ENCODE data around the gene PLD1.
A peak's percentile ranks its signal among the peaks of the same experiment; 100 is the strongest.

The PLD1 gene

DNA sequence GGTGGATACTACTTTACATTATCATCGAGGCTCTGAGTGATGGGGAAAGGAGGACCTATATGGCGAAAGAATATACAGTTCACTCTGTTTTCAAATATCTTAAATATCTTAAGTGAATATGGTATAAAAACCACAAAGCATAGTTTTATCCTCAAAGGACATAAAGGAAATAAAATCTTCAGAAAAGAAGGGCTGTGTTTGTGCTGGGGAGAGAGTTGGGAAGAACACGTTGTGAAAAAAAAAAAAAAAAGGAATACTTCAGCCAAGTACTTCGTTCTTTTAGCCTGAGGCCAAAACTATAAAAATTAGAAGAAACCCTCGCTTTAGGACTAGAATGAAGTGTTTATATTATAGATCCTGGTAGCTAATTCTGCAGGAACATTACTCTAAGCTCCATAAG is 22.7 kb upstream of the PLD1 start:
- POLR2A ChIA-PET, result no interaction called here
- no peaks in the 10 kb centered on the region for H3K4me1 ChIP-seq (ENCODE audit: control insufficient read depth, insufficient read depth, low read length)
- CTCF ChIA-PET, result interaction anchor here (0.6 to 1.6 kb wide), 4 partner anchors 60 to 736 kb away, joined by 3 to 4 read pairs (median 4); no protein-coding TSS in a partner anchor
- TF ChIP-seq ZNF544 (tag by site-specific recombination; IDR thresholded peaks at IDR 0.05), result no peak
- TF ChIP-seq ZNF791 (tag by site-specific recombination; IDR thresholded peaks at IDR 0.05), result no peak
- TF ChIP-seq GLIS1 (tag by site-specific recombination; IDR thresholded peaks at IDR 0.05), result no peak
- H3K4me3 ChIP-seq (ENCODE audit: low read depth, low read length), result no peak overlapping the region
- no peaks in the 10 kb centered on the region for H3K36me3 ChIP-seq (ENCODE audit: control insufficient read depth in 2 of 2, insufficient read depth in 1 of 2, low read length in 2 of 2)
- H3K27ac ChIP-seq (ENCODE audit: extremely low read depth, low read depth, low read length), result no peak overlapping the region
- no peaks in the 10 kb centered on the region for H3K9me3 ChIP-seq (ENCODE audit: control insufficient read depth, insufficient read depth, low read depth, low read length)

DNA sequence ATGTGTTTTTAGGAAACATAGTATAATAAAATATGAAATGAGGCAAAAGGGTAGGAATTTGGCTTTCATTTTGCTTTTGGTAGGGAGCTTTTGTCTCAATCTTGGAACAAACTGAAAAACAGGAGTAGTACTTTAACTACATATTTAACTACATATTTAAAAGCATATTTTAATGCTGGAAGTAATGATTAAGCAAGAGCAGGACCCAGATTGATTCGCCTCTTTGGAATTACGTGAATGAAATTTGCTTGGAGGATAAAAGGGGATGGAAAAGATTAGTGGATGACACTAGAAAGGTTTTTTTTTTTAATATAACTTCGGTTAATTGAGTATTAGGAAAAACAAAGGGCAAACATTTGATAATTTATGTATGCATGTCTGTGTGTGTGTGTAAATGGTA is 21.7 kb upstream of the PLD1 start:
- Histone ChIP-seq H3K36me3 (ENCODE audit: control insufficient read depth in 2 of 2, insufficient read depth in 1 of 2, low read length in 2 of 2) (no peaks in the 10 kb centered on the region), H3K27ac (ENCODE audit: extremely low read depth, low read depth, low read length) (no peak overlapping the region), H3K4me3 (ENCODE audit: low read depth, low read length) (no peak overlapping the region), H3K9me3 (ENCODE audit: control insufficient read depth, insufficient read depth, low read depth, low read length) (no peaks in the 10 kb centered on the region), H3K4me1 (ENCODE audit: control insufficient read depth, insufficient read depth, low read length) (no peaks in the 10 kb centered on the region)
- ChIA-PET CTCF (interaction anchor here (0.7 to 3.7 kb wide), 3 partner anchors 21 to 220 kb away, joined by 3 to 19 read pairs (median 3); partner anchors contain the start of gene PLD1), POLR2A (no interaction called here)
- no peak for TF ChIP-seq ZBTB20 (tag by site-specific recombination; IDR thresholded peaks at IDR 0.05)

DNA sequence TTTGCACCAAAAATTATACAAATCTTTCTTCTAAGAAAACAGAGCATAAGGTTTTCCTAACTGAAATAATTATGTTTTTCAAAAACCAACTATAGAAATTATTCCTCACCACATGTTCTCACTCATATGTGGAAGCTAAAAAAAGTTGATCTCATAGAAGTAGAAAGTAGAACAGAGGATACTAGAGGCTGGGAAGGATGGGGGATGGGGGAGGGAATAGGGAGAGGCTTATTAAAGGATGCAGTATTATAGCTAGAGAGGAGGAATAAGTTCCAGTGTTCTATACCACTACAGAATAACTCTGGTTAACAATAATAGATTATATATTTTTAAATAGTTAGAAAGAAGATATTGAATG is 20.2 kb upstream of the PLD1 start:
- Histone ChIP-seq H3K36me3 (ENCODE audit: control insufficient read depth in 2 of 2, insufficient read depth in 1 of 2, low read length in 2 of 2) (no peaks in the 10 kb centered on the region), H3K27ac (ENCODE audit: extremely low read depth, low read depth, low read length) (no peak overlapping the region), H3K4me1 (ENCODE audit: control insufficient read depth, insufficient read depth, low read length) (peaks cover 5% of the 10 kb centered on the region), H3K4me3 (ENCODE audit: low read depth, low read length) (no peak overlapping the region), H3K9me3 (ENCODE audit: control insufficient read depth, insufficient read depth, low read depth, low read length) (no peaks in the 10 kb centered on the region)
- TF ChIP-seq, protein P1, sequence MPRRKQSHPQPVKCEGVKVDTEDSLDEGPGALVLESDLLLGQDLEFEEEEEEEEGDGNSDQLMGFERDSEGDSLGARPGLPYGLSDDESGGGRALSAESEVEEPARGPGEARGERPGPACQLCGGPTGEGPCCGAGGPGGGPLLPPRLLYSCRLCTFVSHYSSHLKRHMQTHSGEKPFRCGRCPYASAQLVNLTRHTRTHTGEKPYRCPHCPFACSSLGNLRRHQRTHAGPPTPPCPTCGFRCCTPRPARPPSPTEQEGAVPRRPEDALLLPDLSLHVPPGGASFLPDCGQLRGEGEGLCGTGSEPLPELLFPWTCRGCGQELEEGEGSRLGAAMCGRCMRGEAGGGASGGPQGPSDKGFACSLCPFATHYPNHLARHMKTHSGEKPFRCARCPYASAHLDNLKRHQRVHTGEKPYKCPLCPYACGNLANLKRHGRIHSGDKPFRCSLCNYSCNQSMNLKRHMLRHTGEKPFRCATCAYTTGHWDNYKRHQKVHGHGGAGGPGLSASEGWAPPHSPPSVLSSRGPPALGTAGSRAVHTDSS (tag by site-specific recombination; IDR thresholded peaks at IDR 0.05), result no peak
- TF ChIP-seq ZNF274 (IDR thresholded peaks at IDR 0.05; ENCODE audit: low read length), result no peak
- no peak for TF ChIP-seq ZNF274 (tag by site-specific recombination; IDR thresholded peaks at IDR 0.05; ENCODE audit: borderline replicate concordance)
- TF ChIP-seq, protein P2, sequence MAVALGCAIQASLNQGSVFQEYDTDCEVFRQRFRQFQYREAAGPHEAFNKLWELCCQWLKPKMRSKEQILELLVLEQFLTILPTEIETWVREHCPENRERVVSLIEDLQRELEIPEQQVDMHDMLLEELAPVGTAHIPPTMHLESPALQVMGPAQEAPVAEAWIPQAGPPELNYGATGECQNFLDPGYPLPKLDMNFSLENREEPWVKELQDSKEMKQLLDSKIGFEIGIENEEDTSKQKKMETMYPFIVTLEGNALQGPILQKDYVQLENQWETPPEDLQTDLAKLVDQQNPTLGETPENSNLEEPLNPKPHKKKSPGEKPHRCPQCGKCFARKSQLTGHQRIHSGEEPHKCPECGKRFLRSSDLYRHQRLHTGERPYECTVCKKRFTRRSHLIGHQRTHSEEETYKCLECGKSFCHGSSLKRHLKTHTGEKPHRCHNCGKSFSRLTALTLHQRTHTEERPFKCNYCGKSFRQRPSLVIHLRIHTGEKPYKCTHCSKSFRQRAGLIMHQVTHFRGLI (tag by site-specific recombination; IDR thresholded peaks at IDR 0.05), result no peak
- TF ChIP-seq ZNF292 (tag by site-specific recombination; IDR thresholded peaks at IDR 0.05; ENCODE audit: borderline replicate concordance, low read depth), result no peak
- TF ChIP-seq, protein P3, sequence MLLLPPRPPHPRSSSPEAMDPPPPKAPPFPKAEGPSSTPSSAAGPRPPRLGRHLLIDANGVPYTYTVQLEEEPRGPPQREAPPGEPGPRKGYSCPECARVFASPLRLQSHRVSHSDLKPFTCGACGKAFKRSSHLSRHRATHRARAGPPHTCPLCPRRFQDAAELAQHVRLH (tag by site-specific recombination; IDR thresholded peaks at IDR 0.05), result no peak
- CTCF ChIA-PET, result interaction anchor here (0.8 to 3.7 kb wide), 17 partner anchors 9 to 867 kb away, joined by 3 to 22 read pairs (median 3); partner anchors contain the start of gene PLD1
- POLR2A ChIA-PET, result no interaction called here

DNA sequence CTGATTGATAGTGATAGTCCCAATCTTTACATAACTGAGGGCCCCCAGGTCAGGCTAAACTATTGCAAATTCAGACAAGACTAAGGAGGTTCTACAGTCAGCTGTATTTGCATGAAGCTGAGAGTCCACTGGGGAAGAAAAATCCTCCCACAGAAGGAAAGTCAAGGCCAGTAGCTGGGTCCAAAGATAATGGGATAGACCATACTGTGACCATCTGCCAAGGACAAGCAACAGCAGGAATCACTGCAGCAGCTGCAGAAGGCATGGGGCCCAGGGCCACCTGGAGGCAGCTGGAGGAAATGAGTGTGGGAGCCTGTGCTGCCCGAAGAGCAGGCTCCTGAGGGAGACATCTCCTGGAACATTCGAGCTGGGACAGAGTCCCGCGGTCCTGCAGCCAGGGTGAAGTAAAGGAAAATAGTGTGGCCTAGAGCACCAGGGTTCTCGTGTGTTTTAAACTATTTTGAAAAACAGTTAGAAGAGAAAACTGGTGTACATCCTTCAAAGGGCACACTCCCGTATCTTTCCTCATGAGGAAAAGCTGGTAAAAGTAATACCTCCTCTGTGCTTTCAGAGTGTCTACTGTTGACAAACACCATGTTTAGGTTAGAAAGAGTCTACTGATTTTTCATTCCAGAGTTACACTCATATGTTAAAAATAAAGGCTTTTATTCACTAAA is 19.7 kb upstream of the PLD1 start:
- Histone ChIP-seq H3K27ac (ENCODE audit: extremely low read depth, low read depth, low read length) (no peak overlapping the region), H3K9me3 (ENCODE audit: control insufficient read depth, insufficient read depth, low read depth, low read length) (no peaks in the 10 kb centered on the region), H3K4me1 (ENCODE audit: control insufficient read depth, insufficient read depth, low read length) (peaks cover 6% of the 10 kb centered on the region), H3K4me3 (ENCODE audit: low read depth, low read length) (no peak overlapping the region), H3K36me3 (ENCODE audit: control insufficient read depth in 2 of 2, insufficient read depth in 1 of 2, low read length in 2 of 2) (no peaks in the 10 kb centered on the region)
- CTCF ChIA-PET, result interaction anchor here (0.5 to 3.7 kb wide), 27 partner anchors 8 to 868 kb away, joined by 3 to 22 read pairs (median 4); partner anchors contain the start of gene PLD1
- POLR2A ChIA-PET, result no interaction called here
- TF ChIP-seq ZNF121 (tag by site-specific recombination; IDR thresholded peaks at IDR 0.05) (no peak), ZNF501 (tag by site-specific recombination; IDR thresholded peaks at IDR 0.05) (no peak), ZBTB8A (tag by site-specific recombination; IDR thresholded peaks at IDR 0.05) (0 out of 2 replicates have a peak, but pooled peaks have one; percentile 17), ZNF2 (tag by site-specific recombination; IDR thresholded peaks at IDR 0.05) (peak; percentile 51; the same call in 1 of the 2 replicates), ZSCAN30 (tag by site-specific recombination; IDR thresholded peaks at IDR 0.05) (peak; percentile 77)
- TF ChIP-seq, protein P4, sequence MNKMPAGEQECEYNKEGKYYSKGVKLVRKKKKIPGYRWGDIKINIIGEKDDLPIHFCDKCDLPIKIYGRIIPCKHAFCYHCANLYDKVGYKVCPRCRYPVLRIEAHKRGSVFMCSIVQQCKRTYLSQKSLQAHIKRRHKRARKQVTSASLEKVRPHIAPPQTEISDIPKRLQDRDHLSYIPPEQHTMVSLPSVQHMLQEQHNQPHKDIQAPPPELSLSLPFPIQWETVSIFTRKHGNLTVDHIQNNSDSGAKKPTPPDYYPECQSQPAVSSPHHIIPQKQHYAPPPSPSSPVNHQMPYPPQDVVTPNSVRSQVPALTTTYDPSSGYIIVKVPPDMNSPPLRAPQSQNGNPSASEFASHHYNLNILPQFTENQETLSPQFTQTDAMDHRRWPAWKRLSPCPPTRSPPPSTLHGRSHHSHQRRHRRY (tag by site-specific recombination; IDR thresholded peaks at IDR 0.05), result no peak
- TF ChIP-seq, protein P5, sequence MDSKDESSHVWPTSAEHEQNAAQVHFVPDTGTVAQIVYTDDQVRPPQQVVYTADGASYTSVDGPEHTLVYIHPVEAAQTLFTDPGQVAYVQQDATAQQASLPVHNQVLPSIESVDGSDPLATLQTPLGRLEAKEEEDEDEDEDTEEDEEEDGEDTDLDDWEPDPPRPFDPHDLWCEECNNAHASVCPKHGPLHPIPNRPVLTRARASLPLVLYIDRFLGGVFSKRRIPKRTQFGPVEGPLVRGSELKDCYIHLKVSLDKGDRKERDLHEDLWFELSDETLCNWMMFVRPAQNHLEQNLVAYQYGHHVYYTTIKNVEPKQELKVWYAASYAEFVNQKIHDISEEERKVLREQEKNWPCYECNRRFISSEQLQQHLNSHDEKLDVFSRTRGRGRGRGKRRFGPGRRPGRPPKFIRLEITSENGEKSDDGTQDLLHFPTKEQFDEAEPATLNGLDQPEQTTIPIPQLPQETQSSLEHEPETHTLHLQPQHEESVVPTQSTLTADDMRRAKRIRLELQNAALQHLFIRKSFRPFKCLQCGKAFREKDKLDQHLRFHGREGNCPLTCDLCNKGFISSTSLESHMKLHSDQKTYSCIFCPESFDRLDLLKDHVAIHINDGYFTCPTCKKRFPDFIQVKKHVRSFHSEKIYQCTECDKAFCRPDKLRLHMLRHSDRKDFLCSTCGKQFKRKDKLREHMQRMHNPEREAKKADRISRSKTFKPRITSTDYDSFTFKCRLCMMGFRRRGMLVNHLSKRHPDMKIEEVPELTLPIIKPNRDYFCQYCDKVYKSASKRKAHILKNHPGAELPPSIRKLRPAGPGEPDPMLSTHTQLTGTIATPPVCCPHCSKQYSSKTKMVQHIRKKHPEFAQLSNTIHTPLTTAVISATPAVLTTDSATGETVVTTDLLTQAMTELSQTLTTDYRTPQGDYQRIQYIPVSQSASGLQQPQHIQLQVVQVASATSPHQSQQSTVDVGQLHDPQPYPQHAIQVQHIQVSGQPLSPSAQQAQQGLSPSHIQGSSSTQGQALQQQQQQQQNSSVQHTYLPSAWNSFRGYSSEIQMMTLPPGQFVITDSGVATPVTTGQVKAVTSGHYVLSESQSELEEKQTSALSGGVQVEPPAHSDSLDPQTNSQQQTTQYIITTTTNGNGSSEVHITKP (tag by site-specific recombination; IDR thresholded peaks at IDR 0.05), result 0 out of 2 replicates have a peak, but pooled peaks have one; percentile 44

Data from HEK293 (cell line).